K562 (cell line): ENCODE data around the gene SLC22A23.

Experiments
- BRCA1 ChIP-seq, 2 experiments: fragments of 450-650 bp in 1 of 2; sonication (generic) in 1 of 2; formaldehyde crosslinking in 1 of 2; IDR thresholded peaks; 2 replicates each; pipeline versions ENCODE4 v1.5.0 to v1.6.1; 2017 to 2020; ENCODE audit warnings: mild to moderate bottlenecking in 1 of 2, missing genetic modification reagents in 1 of 2
- ETS1 ChIP-seq: conservative IDR thresholded peaks from 2 replicates; pipeline ENCODE4 v1.6.1; 2011; ENCODE audit warnings: low read depth, mild to moderate bottlenecking, low read length; ENCODE audit not compliant: control insufficient read depth
- TBP ChIP-seq: optimal IDR thresholded peaks from 2 replicates; pipeline ENCODE3; 2011; ENCODE audit warnings: low read depth, low read length, improper control_type of control experiment

GRCh38 chr6:3490625-3490980 is 33.8 kb upstream of the SLC22A23 start:
- TF ChIP-seq BRCA1 (IDR thresholded peaks at IDR 0.05) (no peak), BRCA1 (CRISPR knock-in tag; IDR thresholded peaks at IDR 0.05) (no peak), ETS1 (no peak), TBP (no peak)
